Body of pancreas (tissue), 4 donors: ENCODE measurements around the gene CARTPT.

ENCODE experiments used
- POLR2A ChIP-seq, 3 donors: fragments of 450-650 bp; IDR thresholded peaks; one replicate each; pipeline ENCODE4 v1.6.1; 2016; ENCODE audit warnings: antibody characterized with exemption in 3 of 3, mild to moderate bottlenecking in 2 of 3
- TF ChIP-seq, protein P1 (sequence below), 7 experiments: fragments of 450-650 bp in 4 of 7; fragments of 200-600 bp in 3 of 7; sonication (generic) in 3 of 7; IDR thresholded peaks; one replicate each; pipeline ENCODE4 v1.5.1; 2016 to 2019; ENCODE audit warnings: antibody characterized with exemption in 7 of 7

DNA sequence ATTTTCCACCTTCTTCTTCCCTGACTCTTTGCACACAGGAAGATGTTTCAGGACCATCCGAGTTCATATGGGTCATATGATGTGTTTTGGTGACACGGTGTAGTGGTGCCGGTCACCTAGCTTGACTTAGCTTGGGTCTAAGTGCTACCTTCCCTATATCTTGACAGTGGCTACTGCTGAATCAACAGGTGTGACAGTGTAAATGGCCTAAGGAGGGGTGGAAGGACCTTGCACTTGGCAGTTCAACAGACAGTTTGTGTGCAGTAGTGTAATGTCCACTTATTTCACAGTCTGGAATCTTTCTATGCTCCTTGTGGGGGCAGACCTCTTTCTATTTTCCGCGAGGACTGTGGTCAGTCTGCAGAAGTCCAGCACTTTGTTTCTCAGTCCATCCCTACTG is 43.8 kb downstream of the CARTPT start:
- TF ChIP-seq POLR2A (IDR thresholded peaks at IDR 0.05) = no peak
- TF ChIP-seq, protein P1, sequence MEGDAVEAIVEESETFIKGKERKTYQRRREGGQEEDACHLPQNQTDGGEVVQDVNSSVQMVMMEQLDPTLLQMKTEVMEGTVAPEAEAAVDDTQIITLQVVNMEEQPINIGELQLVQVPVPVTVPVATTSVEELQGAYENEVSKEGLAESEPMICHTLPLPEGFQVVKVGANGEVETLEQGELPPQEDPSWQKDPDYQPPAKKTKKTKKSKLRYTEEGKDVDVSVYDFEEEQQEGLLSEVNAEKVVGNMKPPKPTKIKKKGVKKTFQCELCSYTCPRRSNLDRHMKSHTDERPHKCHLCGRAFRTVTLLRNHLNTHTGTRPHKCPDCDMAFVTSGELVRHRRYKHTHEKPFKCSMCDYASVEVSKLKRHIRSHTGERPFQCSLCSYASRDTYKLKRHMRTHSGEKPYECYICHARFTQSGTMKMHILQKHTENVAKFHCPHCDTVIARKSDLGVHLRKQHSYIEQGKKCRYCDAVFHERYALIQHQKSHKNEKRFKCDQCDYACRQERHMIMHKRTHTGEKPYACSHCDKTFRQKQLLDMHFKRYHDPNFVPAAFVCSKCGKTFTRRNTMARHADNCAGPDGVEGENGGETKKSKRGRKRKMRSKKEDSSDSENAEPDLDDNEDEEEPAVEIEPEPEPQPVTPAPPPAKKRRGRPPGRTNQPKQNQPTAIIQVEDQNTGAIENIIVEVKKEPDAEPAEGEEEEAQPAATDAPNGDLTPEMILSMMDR (IDR thresholded peaks at IDR 0.05) = no peak
